HCT116 (cell line): ENCODE results near the gene KCNQ1OT1. TPM values are rescaled to one million over a fixed set of nuclear protein-coding genes. Genes with fewer than 3 reads are reported as not detected.

Experiments used
- ATAC-seq: fragments of 200-7000 bp; cut with Tn5 transposase; 2 replicates; pipeline ENCODE4 v1.9.1; 2020; ENCODE audit warnings: mild to moderate bottlenecking, moderate library complexity
- BruUV-seq: library from RNA; stranded (reverse); fragments of 400-500 nt; replicated peaks from 2 replicates; lab custom pipeline; 2021; lab: Mats Ljungman, UMichigan
- CTCF ChIA-PET: fragments of 300-600 bp; sonication (Branson Sonifier 250); formaldehyde crosslinking; loops from one replicate; lab custom pipeline; 2021; ENCODE audit warnings: antibody characterized with exemption; lab: Charles Lee
- POLR2A ChIA-PET: fragments of 300-600, 350-600 bp; sonication (Branson Sonifier 250); formaldehyde crosslinking; loops from one replicate; lab custom pipeline; 2021; ENCODE audit warnings: antibody characterized with exemption; lab: Charles Lee
- RAD21 ChIA-PET, 2 experiments: fragments of 300-600 bp; sonication (Branson Sonifier 250); formaldehyde crosslinking; loops; one replicate each; lab custom pipeline; 2023; ENCODE audit warnings: low total read pairs in 2 of 2; ENCODE audit not compliant: uncharacterized antibody in 2 of 2, unreplicated experiment in 2 of 2, low non-redundant PET in 1 of 2; lab: Charles Lee
- DNase-seq: peaks from one replicate; pipeline ENCODE4 v3.0.0-alpha.2; 2010; ENCODE audit warnings: low read depth, low spot score
- H2AFZ ChIP-seq: fragments of 200-600 bp; shearing (Covaris generic), sonication (generic); 2 replicates; pipeline ENCODE4 v1.6.1; 2017; ENCODE audit warnings: low read depth, mixed run types, mixed read lengths, antibody characterized with exemption, low read length; ENCODE audit not compliant: poor library complexity, severe bottlenecking
- H3K27ac ChIP-seq: 2 replicates; pipeline ENCODE4 v1.5.1; 2012; ENCODE audit warnings: low read depth, low read length
- H3K27me3 ChIP-seq: fragments of 200-600 bp; sonication (generic); 2 replicates; pipeline ENCODE4 v1.6.1; 2016; ENCODE audit warnings: mixed run types, low read length, mixed read lengths; ENCODE audit not compliant: insufficient read depth
- H3K36me3 ChIP-seq, 2 experiments: fragments of 200-500 bp in 1 of 2; fragments of 200-600 bp in 1 of 2; sonication (Bioruptor generic) in 1 of 2; sonication (generic) in 1 of 2; 2 replicates each; pipeline versions ENCODE4 v1.5.1 to v1.6.1; 2014 to 2016; ENCODE audit warnings: low read length in 2 of 2, inconsistent platforms in 1 of 2, mixed read lengths in 1 of 2, mixed run types in 1 of 2; ENCODE audit not compliant: insufficient read depth in 2 of 2, control insufficient read depth in 1 of 2
- H3K4me1 ChIP-seq, 2 experiments: fragments of 200-600 bp in 1 of 2; sonication (generic) in 1 of 2; 2 replicates each; pipeline versions ENCODE4 v1.5.1 to v1.6.1; 2012 to 2017; ENCODE audit warnings: low read length in 2 of 2, inconsistent platforms in 1 of 2, mild to moderate bottlenecking in 1 of 2, mixed read lengths in 1 of 2, mixed run types in 1 of 2, moderate library complexity in 1 of 2; ENCODE audit not compliant: insufficient read depth in 2 of 2, control insufficient read depth in 1 of 2
- H3K4me2 ChIP-seq: fragments of 200-600 bp; sonication (generic); 2 replicates; pipeline ENCODE4 v1.6.1; 2017; ENCODE audit warnings: mixed run types, low read length, mixed read lengths
- H3K4me3 ChIP-seq, 2 experiments: fragments of 200-600 bp in 1 of 2; sonication (generic) in 1 of 2; replicated peaks in 1 of 2; 2 replicates each; pipeline ENCODE4 v1.5.1; 2011 to 2016; ENCODE audit warnings: low read length in 2 of 2, control low read depth in 1 of 2, low read depth in 1 of 2, mild to moderate bottlenecking in 1 of 2, mixed read lengths in 1 of 2, mixed run types in 1 of 2
- H3K79me2 ChIP-seq: fragments of 200-600 bp; sonication (generic); 2 replicates; pipeline ENCODE4 v1.6.1; 2017; ENCODE audit warnings: mild to moderate bottlenecking, mixed run types, low read length, moderate library complexity, mixed read lengths; ENCODE audit not compliant: insufficient read depth
- H3K9ac ChIP-seq: fragments of 200-600 bp; sonication (generic); 2 replicates; pipeline ENCODE4 v1.6.1; 2016; ENCODE audit warnings: low read length, mixed read lengths
- H3K9me2 ChIP-seq: fragments of 200-600 bp; sonication (generic), shearing (Covaris generic); 2 replicates; pipeline ENCODE4 v1.6.1; 2017; ENCODE audit warnings: mixed run types, mild to moderate bottlenecking, moderate library complexity; ENCODE audit not compliant: insufficient read depth
- H3K9me3 ChIP-seq, 2 experiments: fragments of 200-500 bp in 1 of 2; fragments of 200-600 bp in 1 of 2; sonication (Bioruptor generic) in 1 of 2; sonication (generic) in 1 of 2; 2 replicates each; pipeline ENCODE4 v1.6.1; 2014 to 2017; ENCODE audit warnings: low read length in 2 of 2, mixed read lengths in 2 of 2, inconsistent platforms in 1 of 2, low read depth in 1 of 2, mild to moderate bottlenecking in 1 of 2, mixed run types in 1 of 2, moderate library complexity in 1 of 2; ENCODE audit not compliant: control insufficient read depth in 1 of 2, insufficient read depth in 1 of 2
- H4K20me1 ChIP-seq: fragments of 200-600 bp; sonication (generic), shearing (Covaris generic); 2 replicates; pipeline ENCODE4 v1.6.1; 2017; ENCODE audit warnings: mixed run types, mild to moderate bottlenecking, moderate library complexity; ENCODE audit not compliant: insufficient read depth
- CBX3 ChIP-seq: IDR thresholded peaks from 2 replicates; pipeline ENCODE4 v1.6.1; 2012; ENCODE audit warnings: low read depth
- ELF1 ChIP-seq: IDR thresholded peaks from 2 replicates; pipeline ENCODE4 v1.6.1; 2012; ENCODE audit warnings: low read depth, borderline replicate concordance
- EZH2 ChIP-seq: fragments of 200-600 bp; sonication (generic); IDR thresholded peaks from 2 replicates; pipeline ENCODE4 v1.6.1; 2017; ENCODE audit warnings: antibody characterized with exemption, mixed run types
- FOSL1 ChIP-seq: IDR thresholded peaks from 2 replicates; pipeline ENCODE4 v1.6.1; 2012; ENCODE audit warnings: low read depth
- POLR2A ChIP-seq: IDR thresholded peaks from 2 replicates; pipeline ENCODE4 v1.7.0; 2011; ENCODE audit warnings: borderline replicate concordance; ENCODE audit not compliant: insufficient read depth, insufficient read length; ENCODE audit errors: extremely low read depth
- RAD21 ChIP-seq: IDR thresholded peaks from 2 replicates; pipeline ENCODE4 v1.6.1; 2012; ENCODE audit warnings: low read depth, mild to moderate bottlenecking
- SIN3A ChIP-seq: IDR thresholded peaks from 2 replicates; pipeline ENCODE4 v1.6.1; 2012; ENCODE audit warnings: low read depth
- SRF ChIP-seq: IDR thresholded peaks from 2 replicates; pipeline ENCODE4 v1.6.1; 2012; ENCODE audit warnings: low read depth
- TCF7L2 ChIP-seq: IDR thresholded peaks from 2 replicates; pipeline ENCODE4 v1.7.0; 2011; ENCODE audit warnings: borderline replicate concordance, inconsistent platforms; ENCODE audit not compliant: insufficient read depth, insufficient read length; ENCODE audit errors: extremely low read depth
- ZFX ChIP-seq: fragments of 450-650 bp; IDR thresholded peaks from 2 replicates; pipeline ENCODE4 v1.6.1; 2017
- intact Hi-C: fragments of 100-400 bp; cut with micrococcal nuclease; formaldehyde crosslinking; loops from 2 replicates; pipeline ENCODE4 v1.10.0; 2022
- total RNA-seq: library from RNA; stranded (reverse); gene quantifications from one replicate; pipeline ENCODE4 v1.2.1, GENCODE V29; 2021; ENCODE audit not compliant: unreplicated experiment
- TF ChIP-seq, protein P1 (sequence below): IDR thresholded peaks from 2 replicates; pipeline ENCODE4 v1.6.1; 2012
- TF ChIP-seq, protein P2 (sequence below), 3 experiments: fragments of 200-600 bp in 1 of 3; sonication (generic) in 1 of 3; IDR thresholded peaks in 2 of 3; conservative IDR thresholded peaks in 1 of 3; 2 replicates each; pipeline ENCODE4 v1.5.1; 2012 to 2017; ENCODE audit warnings: low read depth in 2 of 3, low read length in 2 of 3, antibody characterized with exemption in 1 of 3, borderline replicate concordance in 1 of 3, control low read depth in 1 of 3, mild to moderate bottlenecking in 1 of 3, mixed read lengths in 1 of 3, mixed run types in 1 of 3, moderate library complexity in 1 of 3; ENCODE audit not compliant: insufficient read depth in 1 of 3
- TF ChIP-seq, protein P3 (sequence below): IDR thresholded peaks from 2 replicates; pipeline ENCODE4 v1.6.1; 2011; ENCODE audit warnings: mild to moderate bottlenecking, low read length, moderate library complexity; ENCODE audit not compliant: insufficient replicate concordance; ENCODE audit errors: extremely low read depth

Gene KCNQ1OT1
- total RNA-seq, 1 experiment from 2014 or later: 1.1 TPM

DNA sequence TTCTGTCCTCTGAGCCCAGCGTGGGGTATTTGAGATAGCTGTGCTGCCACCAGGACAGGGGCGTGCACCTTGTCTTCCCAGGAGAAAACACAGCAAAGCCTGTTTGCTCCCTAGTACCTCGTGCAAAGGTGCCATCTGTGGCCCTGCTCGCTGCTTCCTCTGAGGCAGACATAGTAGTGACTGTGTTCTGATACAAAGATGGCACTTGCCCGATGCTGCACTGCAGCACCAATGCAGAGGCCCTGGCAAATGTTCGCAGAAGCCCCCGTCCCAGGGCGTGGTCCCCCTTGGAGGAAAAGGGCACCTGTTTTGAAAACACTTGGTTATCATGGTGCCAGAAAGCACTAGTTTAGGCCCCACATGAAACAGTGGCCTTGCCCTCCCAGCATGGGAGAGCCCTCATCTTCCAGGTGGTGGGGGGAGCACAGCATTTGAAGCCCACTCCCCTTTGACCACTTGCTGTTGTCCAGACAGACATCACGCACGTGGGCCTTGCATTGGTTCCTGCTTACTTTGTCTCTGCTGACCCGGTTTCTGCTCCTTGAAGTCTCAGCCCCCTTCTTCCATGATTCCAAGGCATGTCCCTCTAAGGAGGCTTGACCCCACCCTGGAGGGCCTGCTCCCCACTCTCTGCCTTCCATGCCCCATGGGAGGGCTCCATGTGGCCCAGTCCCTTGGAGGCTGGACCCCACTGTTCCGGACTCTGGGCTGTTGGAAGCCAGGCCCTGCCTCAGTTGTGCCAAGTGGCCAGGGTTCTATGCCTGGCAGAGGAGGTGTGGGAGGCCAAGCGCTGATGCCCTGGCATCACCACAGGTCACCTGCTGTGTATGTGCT is 109.4 kb downstream of the KCNQ1OT1 start:
- intact Hi-C loops: loop anchor here (5.0 kb wide), 1 partner anchor 52 kb away; no protein-coding TSS in a partner anchor
- H3K4me1 ChIP-seq: no peaks in the 10 kb centered on the region
- BruUV-seq: no TSS peak
- DNase-seq (no peak), ATAC-seq (no peak)
- H3K36me3 ChIP-seq: no peaks in the 10 kb centered on the region
- ChIA-PET RAD21 (no interaction called here), CTCF (no interaction called here), POLR2A (no interaction called here)
- H3K79me2 ChIP-seq: no peaks in the 10 kb centered on the region
- H3K9me2 ChIP-seq: no peaks in the 10 kb centered on the region
- H2AFZ ChIP-seq: no peak overlapping the region
- no peak overlapping the region for H3K4me3 ChIP-seq
- H3K27ac ChIP-seq: no peak overlapping the region
- H3K9ac ChIP-seq: no peak overlapping the region
- H4K20me1 ChIP-seq: no peaks in the 10 kb centered on the region
- no peak overlapping the region for H3K4me2 ChIP-seq
- TF ChIP-seq, protein P1, sequence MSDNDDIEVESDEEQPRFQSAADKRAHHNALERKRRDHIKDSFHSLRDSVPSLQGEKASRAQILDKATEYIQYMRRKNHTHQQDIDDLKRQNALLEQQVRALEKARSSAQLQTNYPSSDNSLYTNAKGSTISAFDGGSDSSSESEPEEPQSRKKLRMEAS: no peak
- no peak for TF ChIP-seq ZFX
- TF ChIP-seq CBX3: no peak
- TF ChIP-seq SIN3A: no peak
- no peak for TF ChIP-seq EZH2
- TF ChIP-seq POLR2A: no peak
- TF ChIP-seq, protein P2, sequence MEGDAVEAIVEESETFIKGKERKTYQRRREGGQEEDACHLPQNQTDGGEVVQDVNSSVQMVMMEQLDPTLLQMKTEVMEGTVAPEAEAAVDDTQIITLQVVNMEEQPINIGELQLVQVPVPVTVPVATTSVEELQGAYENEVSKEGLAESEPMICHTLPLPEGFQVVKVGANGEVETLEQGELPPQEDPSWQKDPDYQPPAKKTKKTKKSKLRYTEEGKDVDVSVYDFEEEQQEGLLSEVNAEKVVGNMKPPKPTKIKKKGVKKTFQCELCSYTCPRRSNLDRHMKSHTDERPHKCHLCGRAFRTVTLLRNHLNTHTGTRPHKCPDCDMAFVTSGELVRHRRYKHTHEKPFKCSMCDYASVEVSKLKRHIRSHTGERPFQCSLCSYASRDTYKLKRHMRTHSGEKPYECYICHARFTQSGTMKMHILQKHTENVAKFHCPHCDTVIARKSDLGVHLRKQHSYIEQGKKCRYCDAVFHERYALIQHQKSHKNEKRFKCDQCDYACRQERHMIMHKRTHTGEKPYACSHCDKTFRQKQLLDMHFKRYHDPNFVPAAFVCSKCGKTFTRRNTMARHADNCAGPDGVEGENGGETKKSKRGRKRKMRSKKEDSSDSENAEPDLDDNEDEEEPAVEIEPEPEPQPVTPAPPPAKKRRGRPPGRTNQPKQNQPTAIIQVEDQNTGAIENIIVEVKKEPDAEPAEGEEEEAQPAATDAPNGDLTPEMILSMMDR (IDR thresholded peaks at IDR 0.05 in 2 of 3, conservative IDR thresholded peaks at IDR 0.05 in 1 of 3; ENCODE audit: borderline replicate concordance in 1 of 3, insufficient read depth in 1 of 3, low read depth in 2 of 3, low read length in 2 of 3): no peak
- H3K27me3 ChIP-seq: no peaks in the 10 kb centered on the region
- peaks cover 0 to 3% of the 10 kb centered on the region in 2 experiments; a peak in 1 of 4 replicates for H3K9me3 ChIP-seq

DNA sequence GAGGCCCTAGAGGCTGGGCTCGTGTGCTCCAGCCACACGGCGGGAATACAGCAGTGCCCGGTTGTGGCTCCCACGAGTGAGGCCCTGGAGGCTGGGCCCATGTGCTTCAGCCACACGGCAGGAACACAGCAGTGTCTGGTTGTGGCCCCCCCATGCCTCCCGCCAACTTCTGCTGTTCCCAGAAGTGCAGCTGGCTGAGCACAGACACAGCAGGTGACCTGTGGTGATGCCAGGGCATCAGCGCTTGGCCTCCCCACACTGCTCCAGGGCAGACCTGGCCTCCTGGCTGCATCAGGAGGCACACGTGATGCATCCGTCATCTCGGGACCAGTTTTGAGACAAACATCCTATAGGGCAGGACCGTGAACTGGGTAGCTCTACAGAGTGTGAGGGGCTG is 110.3 kb downstream of the KCNQ1OT1 start:
- Histone ChIP-seq H3K9ac (no peak overlapping the region), H2AFZ (no peak overlapping the region), H3K9me3 (peaks cover 0 to 3% of the 10 kb centered on the region in 2 experiments; a peak in 1 of 4 replicates), H3K4me1 (no peaks in the 10 kb centered on the region), H3K27ac (no peak overlapping the region), H3K27me3 (no peaks in the 10 kb centered on the region), H3K4me2 (no peak overlapping the region), H3K36me3 (no peaks in the 10 kb centered on the region), H4K20me1 (no peaks in the 10 kb centered on the region), H3K79me2 (no peaks in the 10 kb centered on the region), H3K4me3 (no peak overlapping the region), H3K9me2 (no peaks in the 10 kb centered on the region)
- ChIA-PET RAD21 (no interaction called here), CTCF (no interaction called here), POLR2A (no interaction called here)
- BruUV-seq: no TSS peak
- ATAC-seq (no peak), DNase-seq (no peak)
- intact Hi-C loops: no loop called here
- TF ChIP-seq, protein P2 (IDR thresholded peaks at IDR 0.05 in 2 of 3, conservative IDR thresholded peaks at IDR 0.05 in 1 of 3; ENCODE audit: borderline replicate concordance in 1 of 3, insufficient read depth in 1 of 3, low read depth in 2 of 3, low read length in 2 of 3): no peak
- TF ChIP-seq FOSL1 (no peak), ELF1 (no peak), TCF7L2 (no peak), SRF (no peak), SIN3A (no peak), RAD21 (no peak)
- TF ChIP-seq, protein P3, sequence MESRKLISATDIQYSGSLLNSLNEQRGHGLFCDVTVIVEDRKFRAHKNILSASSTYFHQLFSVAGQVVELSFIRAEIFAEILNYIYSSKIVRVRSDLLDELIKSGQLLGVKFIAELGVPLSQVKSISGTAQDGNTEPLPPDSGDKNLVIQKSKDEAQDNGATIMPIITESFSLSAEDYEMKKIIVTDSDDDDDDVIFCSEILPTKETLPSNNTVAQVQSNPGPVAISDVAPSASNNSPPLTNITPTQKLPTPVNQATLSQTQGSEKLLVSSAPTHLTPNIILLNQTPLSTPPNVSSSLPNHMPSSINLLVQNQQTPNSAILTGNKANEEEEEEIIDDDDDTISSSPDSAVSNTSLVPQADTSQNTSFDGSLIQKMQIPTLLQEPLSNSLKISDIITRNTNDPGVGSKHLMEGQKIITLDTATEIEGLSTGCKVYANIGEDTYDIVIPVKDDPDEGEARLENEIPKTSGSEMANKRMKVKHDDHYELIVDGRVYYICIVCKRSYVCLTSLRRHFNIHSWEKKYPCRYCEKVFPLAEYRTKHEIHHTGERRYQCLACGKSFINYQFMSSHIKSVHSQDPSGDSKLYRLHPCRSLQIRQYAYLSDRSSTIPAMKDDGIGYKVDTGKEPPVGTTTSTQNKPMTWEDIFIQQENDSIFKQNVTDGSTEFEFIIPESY: no peak
